ENCODE data around the gene C19orf47.

DNA sequence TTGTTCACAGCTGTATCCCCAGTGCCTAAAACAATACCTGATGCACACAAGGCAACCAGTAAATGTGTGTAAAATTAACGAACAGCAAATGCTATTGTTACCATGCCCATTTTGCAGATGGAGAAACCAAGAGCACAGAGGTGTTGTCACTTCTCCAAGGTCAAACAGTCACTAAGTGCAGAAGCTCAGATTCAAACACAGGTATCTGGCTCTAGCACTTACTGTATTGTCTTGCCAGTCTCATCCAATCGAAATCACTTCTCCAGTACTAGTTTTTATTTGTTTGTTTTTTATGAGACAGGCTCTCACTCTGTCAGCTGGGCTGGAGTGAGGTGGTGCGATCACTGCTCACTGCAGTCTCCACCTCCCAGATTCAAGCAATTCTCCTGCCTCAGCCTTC is 14.0 kb upstream of the C19orf47 start:
- TF ChIP-seq, protein P1, sequence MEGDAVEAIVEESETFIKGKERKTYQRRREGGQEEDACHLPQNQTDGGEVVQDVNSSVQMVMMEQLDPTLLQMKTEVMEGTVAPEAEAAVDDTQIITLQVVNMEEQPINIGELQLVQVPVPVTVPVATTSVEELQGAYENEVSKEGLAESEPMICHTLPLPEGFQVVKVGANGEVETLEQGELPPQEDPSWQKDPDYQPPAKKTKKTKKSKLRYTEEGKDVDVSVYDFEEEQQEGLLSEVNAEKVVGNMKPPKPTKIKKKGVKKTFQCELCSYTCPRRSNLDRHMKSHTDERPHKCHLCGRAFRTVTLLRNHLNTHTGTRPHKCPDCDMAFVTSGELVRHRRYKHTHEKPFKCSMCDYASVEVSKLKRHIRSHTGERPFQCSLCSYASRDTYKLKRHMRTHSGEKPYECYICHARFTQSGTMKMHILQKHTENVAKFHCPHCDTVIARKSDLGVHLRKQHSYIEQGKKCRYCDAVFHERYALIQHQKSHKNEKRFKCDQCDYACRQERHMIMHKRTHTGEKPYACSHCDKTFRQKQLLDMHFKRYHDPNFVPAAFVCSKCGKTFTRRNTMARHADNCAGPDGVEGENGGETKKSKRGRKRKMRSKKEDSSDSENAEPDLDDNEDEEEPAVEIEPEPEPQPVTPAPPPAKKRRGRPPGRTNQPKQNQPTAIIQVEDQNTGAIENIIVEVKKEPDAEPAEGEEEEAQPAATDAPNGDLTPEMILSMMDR (IDR thresholded peaks at IDR 0.05; ENCODE audit: low read depth, low read length) = no peak
- no peak for TF ChIP-seq EZH2phosphoT487 (IDR thresholded peaks at IDR 0.05; ENCODE audit: low read depth)
